Measurements from ENCODE around the gene CAMK2A. TPM values are rescaled to one million over a fixed set of nuclear protein-coding genes. Genes with fewer than 3 reads are reported as not detected.

Gene CAMK2A
- total RNA-seq, 1 donor from 2014 or later, result 1.5 TPM

- no peaks in the 10 kb centered on the region for H3K27me3 ChIP-seq
- no peak for ATAC-seq
- no peak overlapping the region for H3K27ac ChIP-seq
- no peak overlapping the region for H3K4me3 ChIP-seq
- H3K36me3 ChIP-seq, result no peaks in the 10 kb centered on the region
- H3K4me1 ChIP-seq, result peaks cover 5% of the 10 kb centered on the region
- no peaks in the 10 kb centered on the region for H3K9me3 ChIP-seq
- TF ChIP-seq CTCF (IDR thresholded peaks at IDR 0.05), result no peak
- intact Hi-C loops (cut with DNase I), result no loop called here
- no peak for DNase-seq
These were observed 48.0 kb downstream of the CAMK2A start for GRCh38 chr5:150241298-150242160.

DNA sequence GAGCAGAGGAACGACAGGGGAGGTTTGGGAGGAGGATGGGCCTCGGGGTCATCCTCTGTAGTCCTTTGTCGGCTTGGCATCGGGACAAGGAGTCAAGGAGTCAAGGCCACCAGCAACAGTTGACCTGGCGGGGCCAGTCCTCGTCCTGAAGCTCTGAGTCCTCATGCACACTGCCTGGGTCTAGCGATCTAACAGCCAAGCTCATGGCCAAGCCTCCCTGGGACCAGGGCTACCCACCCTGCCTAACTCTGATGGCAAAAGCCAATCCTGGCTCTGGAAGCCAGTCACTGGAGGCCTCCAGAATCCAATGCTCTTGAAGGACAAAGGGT lies 49.8 kb downstream of the CAMK2A start:
- H3K36me3 ChIP-seq, result no peaks in the 10 kb centered on the region
- H3K4me1 ChIP-seq, result no peaks in the 10 kb centered on the region
- H3K27me3 ChIP-seq, result no peaks in the 10 kb centered on the region
- DNase-seq (no peak), ATAC-seq (no peak)
- no peak for TF ChIP-seq CTCF (IDR thresholded peaks at IDR 0.05)
- intact Hi-C loops (cut with DNase I), result no loop called here
- H3K4me3 ChIP-seq, result no peak overlapping the region
- no peak overlapping the region for H3K27ac ChIP-seq
- H3K9me3 ChIP-seq, result no peaks in the 10 kb centered on the region

- Histone ChIP-seq H3K9me3 (no peaks in the 10 kb centered on the region), H3K4me3 (no peak overlapping the region), H3K27me3 (no peaks in the 10 kb centered on the region), H3K4me1 (no peaks in the 10 kb centered on the region), H3K27ac (no peak overlapping the region), H3K36me3 (no peaks in the 10 kb centered on the region)
- DNase-seq (no peak), ATAC-seq (no peak)
- intact Hi-C loops (cut with DNase I), result no loop called here
- TF ChIP-seq CTCF (IDR thresholded peaks at IDR 0.05), result no peak
These were observed 50.3 kb downstream of the CAMK2A start for GRCh38 chr5:150239099-150239793.

DNA sequence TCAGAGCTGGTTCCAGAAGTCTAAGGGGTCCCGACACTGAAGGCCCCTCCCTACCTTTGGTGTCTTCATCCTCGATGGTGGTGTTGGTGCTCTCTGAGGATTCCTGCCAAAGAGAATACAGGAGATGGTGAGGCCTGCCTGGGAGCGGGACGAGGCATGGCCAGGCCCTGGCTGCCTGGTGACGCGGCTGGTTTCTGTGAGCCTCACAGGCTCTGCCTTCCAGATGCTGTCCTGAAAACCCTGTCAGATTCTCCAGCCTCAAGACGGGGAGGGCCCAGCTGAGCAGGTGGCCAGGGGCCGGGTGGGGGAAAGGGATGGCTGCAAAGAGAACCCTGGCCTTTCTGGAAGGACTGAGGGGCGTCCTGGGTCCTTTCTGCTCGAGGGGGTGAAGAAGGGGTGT lies 50.9 kb downstream of the CAMK2A start:
- Histone ChIP-seq H3K4me3 (no peak overlapping the region), H3K27me3 (no peaks in the 10 kb centered on the region), H3K27ac (no peak overlapping the region), H3K36me3 (no peaks in the 10 kb centered on the region), H3K9me3 (no peaks in the 10 kb centered on the region), H3K4me1 (no peaks in the 10 kb centered on the region)
- TF ChIP-seq CTCF (IDR thresholded peaks at IDR 0.05), result no peak
- ATAC-seq (no peak), DNase-seq (no peak)
- intact Hi-C loops (cut with DNase I), result no loop called here

GRCh38 chr5:150236981-150237754 lies 52.4 kb downstream of the CAMK2A start:
- Histone ChIP-seq H3K4me3 (no peak overlapping the region), H3K4me1 (no peaks in the 10 kb centered on the region), H3K36me3 (no peaks in the 10 kb centered on the region), H3K27me3 (no peaks in the 10 kb centered on the region), H3K9me3 (no peaks in the 10 kb centered on the region), H3K27ac (no peak overlapping the region)
- TF ChIP-seq CTCF (IDR thresholded peaks at IDR 0.05), result no peak
- DNase-seq (no peak), ATAC-seq (no peak)
- intact Hi-C loops (cut with DNase I), result no loop called here
